HepG2 (cell line): ENCODE measurements around the gene BICRAL. TPM values are rescaled to one million over a fixed set of nuclear protein-coding genes. Genes with fewer than 3 reads are reported as not detected.

Experiments
- ARID5B ChIP-seq: IDR thresholded peaks from 2 replicates; pipeline ENCODE4 v1.4.0; 2020; ENCODE audit warnings: mild to moderate bottlenecking, missing genetic modification reagents
- DR1 ChIP-seq: sonication (generic); formaldehyde crosslinking; IDR thresholded peaks from 2 replicates; pipeline ENCODE4 v1.8.0; 2021; ENCODE audit warnings: mild to moderate bottlenecking, missing genetic modification reagents, inconsistent platforms
- FLYWCH1 ChIP-seq: sonication (generic); formaldehyde crosslinking; IDR thresholded peaks from 2 replicates; pipeline ENCODE4 v1.8.1; 2023; ENCODE audit warnings: mild to moderate bottlenecking, missing genetic modification reagents
- HNF4A ChIP-seq: sonication (generic); formaldehyde crosslinking; IDR thresholded peaks from 2 replicates; pipeline ENCODE4 v1.4.0; 2020; ENCODE audit warnings: missing genetic modification reagents
- MAFF ChIP-seq: IDR thresholded peaks from 2 replicates; pipeline ENCODE4 v1.6.1; 2011; ENCODE audit warnings: low read depth, low read length, improper control_type of control experiment
- MBNL3 ChIP-seq: fragments of 250-450 bp; sonication (Bioruptor Pico); conservative IDR thresholded peaks from 2 replicates; pipeline ENCODE4 v1.8.0; 2022; ENCODE audit warnings: mild to moderate bottlenecking, inconsistent platforms
- TRIM24 ChIP-seq: sonication (generic); formaldehyde crosslinking; IDR thresholded peaks from 2 replicates; pipeline ENCODE4 v1.8.0; 2022; ENCODE audit warnings: mild to moderate bottlenecking, missing genetic modification reagents
- ZBTB26 ChIP-seq: IDR thresholded peaks from 2 replicates; pipeline ENCODE4 v1.6.1; 2016; ENCODE audit warnings: missing compliant biosample characterization, missing genetic modification reagents, borderline replicate concordance
- ZBTB8A ChIP-seq: sonication (generic); formaldehyde crosslinking; IDR thresholded peaks from 2 replicates; pipeline ENCODE4 v1.4.0; 2020; ENCODE audit warnings: mild to moderate bottlenecking, low read depth, missing genetic modification reagents, borderline replicate concordance
- ZNF251 ChIP-seq: sonication (generic); formaldehyde crosslinking; IDR thresholded peaks from 2 replicates; pipeline ENCODE4 v1.9.0; 2021; ENCODE audit warnings: mild to moderate bottlenecking, missing genetic modification reagents
- ZNF468 ChIP-seq: sonication (generic); formaldehyde crosslinking; IDR thresholded peaks from 2 replicates; pipeline ENCODE4 v1.8.0; 2022; ENCODE audit warnings: mild to moderate bottlenecking, moderate library complexity, missing genetic modification reagents
- ZNF550 ChIP-seq: sonication (generic); formaldehyde crosslinking; IDR thresholded peaks from 2 replicates; pipeline ENCODE4 v1.4.0; 2020; ENCODE audit warnings: mild to moderate bottlenecking, missing genetic modification reagents, borderline replicate concordance
- ZNF557 ChIP-seq: sonication (generic); formaldehyde crosslinking; IDR thresholded peaks from 2 replicates; pipeline ENCODE4 v1.4.0; 2020; ENCODE audit warnings: missing genetic modification reagents
- ZNF740 ChIP-seq: sonication (generic); formaldehyde crosslinking; IDR thresholded peaks from 2 replicates; pipeline ENCODE4 v1.4.0; 2020; ENCODE audit warnings: missing genetic modification reagents
- polyA plus RNA-seq, 8 experiments: library from polyadenylated mRNA; depleted of rRNA in 3 of 8; stranded (reverse) in 7 of 8; unstranded in 1 of 8; fragments of >200 nt; fragmentation: Illumina TruSeq in 4 of 8; extraction: Trizol in 4 of 8; gene quantifications; 2 replicates each; pipeline versions ENCODE4 v1.2.1 to v1.2.3, GENCODE V29; 2011 to 2016; ENCODE audit warnings: low read depth in 4 of 8, missing spikeins in 1 of 8, mixed read lengths in 1 of 8; ENCODE audit not compliant: insufficient read depth in 1 of 8
- total RNA-seq, 5 experiments: library from RNA; depleted of rRNA; stranded (reverse); fragments of >200 nt; fragmentation: Illumina TruSeq; extraction: Trizol; gene quantifications; 2 replicates each; pipeline ENCODE4 v1.2.3, GENCODE V29; 2016; ENCODE audit warnings: low read depth in 1 of 5
- TF ChIP-seq, protein P1 (sequence below): sonication (generic); formaldehyde crosslinking; IDR thresholded peaks from 2 replicates; pipeline ENCODE4 v1.4.0; 2020; ENCODE audit warnings: mild to moderate bottlenecking, low read depth, missing genetic modification reagents
- TF ChIP-seq, protein P2 (sequence below): IDR thresholded peaks from 2 replicates; pipeline ENCODE4 v1.6.1; 2016
- TF ChIP-seq, protein P3 (sequence below): sonication (generic); formaldehyde crosslinking; IDR thresholded peaks from 2 replicates; pipeline ENCODE4 v1.4.0; 2020; ENCODE audit warnings: mild to moderate bottlenecking, missing genetic modification reagents
- TF ChIP-seq, protein P4 (sequence below): sonication (generic); formaldehyde crosslinking; IDR thresholded peaks from 2 replicates; pipeline ENCODE4 v1.4.0; 2020; ENCODE audit warnings: missing genetic modification reagents

The BICRAL gene
- total and polyA plus RNA-seq, 2 of the 13 experiments (the other 11 are each of a cell fraction or from before 2014, with no cell fraction given), result 5.0 to 13.5 TPM

DNA sequence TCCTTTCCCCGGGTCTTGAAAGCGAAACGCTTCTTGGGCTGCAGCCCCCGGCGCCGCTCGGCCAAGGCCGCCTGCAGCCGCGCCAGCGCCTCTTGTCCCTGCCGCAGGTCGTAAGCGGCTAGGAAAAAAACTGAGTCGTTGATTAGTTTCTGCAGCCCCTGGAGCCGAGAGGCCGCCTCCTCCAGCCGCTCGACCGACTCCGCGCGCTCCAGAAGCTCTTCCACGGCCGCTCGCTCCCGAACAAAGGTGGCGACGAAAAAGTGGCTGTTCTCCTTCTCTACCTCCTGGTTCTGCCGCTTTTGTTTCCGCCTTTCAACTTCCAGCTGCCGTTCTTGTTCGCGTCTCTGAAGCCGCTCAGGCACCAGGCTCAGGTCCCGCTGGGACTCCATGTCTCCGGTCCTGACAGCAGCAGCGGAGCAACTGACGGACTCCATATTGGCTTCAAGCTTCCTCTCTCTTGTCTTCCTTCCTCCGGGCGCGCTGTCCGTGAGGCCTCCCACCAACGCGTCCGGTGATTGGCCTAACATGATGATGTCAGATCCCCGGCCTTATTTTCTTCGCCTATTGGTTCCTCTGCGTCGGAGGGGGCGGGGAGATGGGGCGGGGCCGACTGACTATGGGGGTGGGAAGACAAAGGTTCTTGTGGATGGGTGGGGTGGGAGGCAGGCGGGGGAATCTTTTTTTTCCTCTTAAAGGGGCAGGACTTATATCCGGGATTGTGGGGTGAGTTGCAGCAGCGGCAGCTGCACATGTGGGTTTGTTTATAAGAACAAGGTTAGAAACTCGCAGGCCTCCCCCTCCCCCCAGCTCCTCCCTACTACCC, 36.0 kb upstream of the BICRAL start, which contains the start of gene TBCC (continued):
- TF ChIP-seq TRIM24 (CRISPR knock-in tag) (no peak), HNF4A (peak; percentile 9; the same call in 1 of the 2 replicates), ZNF251 (CRISPR knock-in tag) (0 out of 2 replicates have a peak, but pooled peaks have one; percentile 83), ZNF557 (no peak), ZBTB8A (CRISPR knock-in tag) (0 out of 2 replicates have a peak, but pooled peaks have one; percentile 38), FLYWCH1 (CRISPR knock-in tag) (0 out of 2 replicates have a peak, but pooled peaks have one; percentile 66), ZNF740 (no peak), DR1 (CRISPR knock-in tag) (peak; percentile 72), MBNL3 (CRISPR knock-in tag) (no peak), MAFF (no peak), ZNF550 (CRISPR knock-in tag) (no peak), ZNF468 (CRISPR knock-in tag) (no peak), ZBTB26 (peak; percentile 87; the same call in 1 of the 2 replicates), ARID5B (CRISPR knock-in tag) (no peak; the same call in 1 of the 2 replicates)
- TF ChIP-seq, protein P1, sequence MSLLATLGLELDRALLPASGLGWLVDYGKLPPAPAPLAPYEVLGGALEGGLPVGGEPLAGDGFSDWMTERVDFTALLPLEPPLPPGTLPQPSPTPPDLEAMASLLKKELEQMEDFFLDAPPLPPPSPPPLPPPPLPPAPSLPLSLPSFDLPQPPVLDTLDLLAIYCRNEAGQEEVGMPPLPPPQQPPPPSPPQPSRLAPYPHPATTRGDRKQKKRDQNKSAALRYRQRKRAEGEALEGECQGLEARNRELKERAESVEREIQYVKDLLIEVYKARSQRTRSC (CRISPR knock-in tag), result no peak
- TF ChIP-seq, protein P2, sequence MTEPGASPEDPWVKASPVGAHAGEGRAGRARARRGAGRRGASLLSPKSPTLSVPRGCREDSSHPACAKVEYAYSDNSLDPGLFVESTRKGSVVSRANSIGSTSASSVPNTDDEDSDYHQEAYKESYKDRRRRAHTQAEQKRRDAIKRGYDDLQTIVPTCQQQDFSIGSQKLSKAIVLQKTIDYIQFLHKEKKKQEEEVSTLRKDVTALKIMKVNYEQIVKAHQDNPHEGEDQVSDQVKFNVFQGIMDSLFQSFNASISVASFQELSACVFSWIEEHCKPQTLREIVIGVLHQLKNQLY (CRISPR knock-in tag), result 0 out of 2 replicates have a peak, but pooled peaks have one; percentile 42
- TF ChIP-seq, protein P3, sequence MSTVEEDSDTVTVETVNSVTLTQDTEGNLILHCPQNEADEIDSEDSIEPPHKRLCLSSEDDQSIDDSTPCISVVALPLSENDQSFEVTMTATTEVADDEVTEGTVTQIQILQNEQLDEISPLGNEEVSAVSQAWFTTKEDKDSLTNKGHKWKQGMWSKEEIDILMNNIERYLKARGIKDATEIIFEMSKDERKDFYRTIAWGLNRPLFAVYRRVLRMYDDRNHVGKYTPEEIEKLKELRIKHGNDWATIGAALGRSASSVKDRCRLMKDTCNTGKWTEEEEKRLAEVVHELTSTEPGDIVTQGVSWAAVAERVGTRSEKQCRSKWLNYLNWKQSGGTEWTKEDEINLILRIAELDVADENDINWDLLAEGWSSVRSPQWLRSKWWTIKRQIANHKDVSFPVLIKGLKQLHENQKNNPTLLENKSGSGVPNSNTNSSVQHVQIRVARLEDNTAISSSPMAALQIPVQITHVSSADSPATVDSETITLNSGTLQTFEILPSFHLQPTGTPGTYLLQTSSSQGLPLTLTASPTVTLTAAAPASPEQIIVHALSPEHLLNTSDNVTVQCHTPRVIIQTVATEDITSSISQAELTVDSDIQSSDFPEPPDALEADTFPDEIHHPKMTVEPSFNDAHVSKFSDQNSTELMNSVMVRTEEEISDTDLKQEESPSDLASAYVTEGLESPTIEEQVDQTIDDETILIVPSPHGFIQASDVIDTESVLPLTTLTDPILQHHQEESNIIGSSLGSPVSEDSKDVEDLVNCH (CRISPR knock-in tag), result 0 out of 2 replicates have a peak, but pooled peaks have one; percentile 74
- TF ChIP-seq, protein P4, sequence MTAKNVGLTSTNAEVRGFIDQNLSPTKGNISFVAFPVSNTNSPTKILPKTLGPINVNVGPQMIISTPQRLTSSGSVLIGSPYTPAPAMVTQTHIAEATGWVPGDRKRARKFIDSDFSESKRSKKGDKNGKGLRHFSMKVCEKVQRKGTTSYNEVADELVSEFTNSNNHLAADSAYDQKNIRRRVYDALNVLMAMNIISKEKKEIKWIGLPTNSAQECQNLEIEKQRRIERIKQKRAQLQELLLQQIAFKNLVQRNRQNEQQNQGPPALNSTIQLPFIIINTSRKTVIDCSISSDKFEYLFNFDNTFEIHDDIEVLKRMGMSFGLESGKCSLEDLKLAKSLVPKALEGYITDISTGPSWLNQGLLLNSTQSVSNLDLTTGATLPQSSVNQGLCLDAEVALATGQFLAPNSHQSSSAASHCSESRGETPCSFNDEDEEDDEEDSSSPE (CRISPR knock-in tag), result peak; percentile 77
